ENCODE results near the gene PIEZO1.

The PIEZO1 gene

GRCh38 chr16:88740727-88741055 is 44.3 kb downstream of the PIEZO1 start:
- H3K4me1 ChIP-seq (ENCODE audit: control insufficient read depth, insufficient read depth, low read length): peaks cover 9% of the 10 kb centered on the region
- no peak overlapping the region for H3K4me3 ChIP-seq (ENCODE audit: low read length)
- H3K27ac ChIP-seq (ENCODE audit: low read depth, low read length): no peak overlapping the region
- no peak overlapping the region for H3K9ac ChIP-seq (ENCODE audit: low read length)
- no peaks in the 10 kb centered on the region for H3K27me3 ChIP-seq (ENCODE audit: control insufficient read depth, insufficient read depth, low read length)
- peaks cover 12% of the 10 kb centered on the region for H3K36me3 ChIP-seq (ENCODE audit: control insufficient read depth, insufficient read depth, low read length)

GRCh38 chr16:88739977-88740726 is 44.9 kb downstream of the PIEZO1 start:
- Histone ChIP-seq H3K36me3 (ENCODE audit: control insufficient read depth, insufficient read depth, low read length) (peaks cover 17% of the 10 kb centered on the region), H3K4me1 (ENCODE audit: control insufficient read depth, insufficient read depth, low read length) (peaks cover 9% of the 10 kb centered on the region), H3K27me3 (ENCODE audit: control insufficient read depth, insufficient read depth, low read length) (no peaks in the 10 kb centered on the region), H3K9ac (ENCODE audit: low read length) (no peak overlapping the region), H3K27ac (ENCODE audit: low read depth, low read length) (no peak overlapping the region), H3K4me3 (ENCODE audit: low read length) (no peak overlapping the region)

GRCh38 chr16:88739139-88739976 is 45.7 kb downstream of the PIEZO1 start:
- H3K27me3 ChIP-seq (ENCODE audit: control insufficient read depth, insufficient read depth, low read length): no peaks in the 10 kb centered on the region
- H3K4me3 ChIP-seq (ENCODE audit: low read length): no peak overlapping the region
- no peak overlapping the region for H3K9ac ChIP-seq (ENCODE audit: low read length)
- H3K4me1 ChIP-seq (ENCODE audit: control insufficient read depth, insufficient read depth, low read length): peaks cover 8% of the 10 kb centered on the region
- peaks cover 17% of the 10 kb centered on the region for H3K36me3 ChIP-seq (ENCODE audit: control insufficient read depth, insufficient read depth, low read length)
- no peak overlapping the region for H3K27ac ChIP-seq (ENCODE audit: low read depth, low read length)

- Histone ChIP-seq H3K9ac (ENCODE audit: low read length) (no peak overlapping the region), H3K36me3 (ENCODE audit: control insufficient read depth, insufficient read depth, low read length) (peaks cover 17% of the 10 kb centered on the region), H3K27ac (ENCODE audit: low read depth, low read length) (no peak overlapping the region)
These were observed 46.6 kb downstream of the PIEZO1 start for GRCh38 chr16:88738151-88739084.

GRCh38 chr16:88737298-88738150 is 47.5 kb downstream of the PIEZO1 start:
- no peaks in the 10 kb centered on the region for H3K27me3 ChIP-seq (ENCODE audit: control insufficient read depth, insufficient read depth, low read length)
- peak overlapping the region; percentile 14 for H3K27ac ChIP-seq (ENCODE audit: low read depth, low read length)
- H3K36me3 ChIP-seq (ENCODE audit: control insufficient read depth, insufficient read depth, low read length): peaks cover 17% of the 10 kb centered on the region
- peaks cover 3% of the 10 kb centered on the region for H3K4me1 ChIP-seq (ENCODE audit: control insufficient read depth, insufficient read depth, low read length)
- no peak overlapping the region for H3K9ac ChIP-seq (ENCODE audit: low read length)
- H3K4me3 ChIP-seq (ENCODE audit: low read length): no peak overlapping the region

More at GRCh38 chr16:88738151-88739084, 46.6 kb downstream of the PIEZO1 start:
- H3K4me1 ChIP-seq (ENCODE audit: control insufficient read depth, insufficient read depth, low read length): peaks cover 3% of the 10 kb centered on the region
- no peaks in the 10 kb centered on the region for H3K27me3 ChIP-seq (ENCODE audit: control insufficient read depth, insufficient read depth, low read length)
- no peak overlapping the region for H3K4me3 ChIP-seq (ENCODE audit: low read length)

GRCh38 chr16:88736496-88736895 is 48.5 kb downstream of the PIEZO1 start:
- Histone ChIP-seq H3K4me3 (ENCODE audit: low read length) (no peak overlapping the region), H3K4me1 (ENCODE audit: control insufficient read depth, insufficient read depth, low read length) (peaks cover 3% of the 10 kb centered on the region), H3K27ac (ENCODE audit: low read depth, low read length) (no peak overlapping the region), H3K36me3 (ENCODE audit: control insufficient read depth, insufficient read depth, low read length) (peaks cover 18% of the 10 kb centered on the region), H3K9ac (ENCODE audit: low read length) (no peak overlapping the region), H3K27me3 (ENCODE audit: control insufficient read depth, insufficient read depth, low read length) (no peaks in the 10 kb centered on the region)

GRCh38 chr16:88736088-88736487 is 48.9 kb downstream of the PIEZO1 start:
- Histone ChIP-seq H3K36me3 (ENCODE audit: control insufficient read depth, insufficient read depth, low read length) (peaks cover 19% of the 10 kb centered on the region), H3K27ac (ENCODE audit: low read depth, low read length) (no peak overlapping the region), H3K9ac (ENCODE audit: low read length) (no peak overlapping the region), H3K4me3 (ENCODE audit: low read length) (no peak overlapping the region), H3K27me3 (ENCODE audit: control insufficient read depth, insufficient read depth, low read length) (no peaks in the 10 kb centered on the region), H3K4me1 (ENCODE audit: control insufficient read depth, insufficient read depth, low read length) (peaks cover 3% of the 10 kb centered on the region)

GRCh38 chr16:88735616-88736015 is 49.4 kb downstream of the PIEZO1 start:
- H3K9ac ChIP-seq (ENCODE audit: low read length): no peak overlapping the region
- no peak overlapping the region for H3K27ac ChIP-seq (ENCODE audit: low read depth, low read length)
- peaks cover 19% of the 10 kb centered on the region for H3K36me3 ChIP-seq (ENCODE audit: control insufficient read depth, insufficient read depth, low read length)
- H3K27me3 ChIP-seq (ENCODE audit: control insufficient read depth, insufficient read depth, low read length): no peaks in the 10 kb centered on the region
- H3K4me1 ChIP-seq (ENCODE audit: control insufficient read depth, insufficient read depth, low read length): peaks cover 3% of the 10 kb centered on the region
- no peak overlapping the region for H3K4me3 ChIP-seq (ENCODE audit: low read length)

GRCh38 chr16:88735121-88735520 is 49.9 kb downstream of the PIEZO1 start:
- H3K9ac ChIP-seq (ENCODE audit: low read length): no peak overlapping the region
- H3K36me3 ChIP-seq (ENCODE audit: control insufficient read depth, insufficient read depth, low read length): peaks cover 16% of the 10 kb centered on the region
- H3K27ac ChIP-seq (ENCODE audit: low read depth, low read length): no peak overlapping the region
- H3K4me1 ChIP-seq (ENCODE audit: control insufficient read depth, insufficient read depth, low read length): peaks cover 3% of the 10 kb centered on the region
- no peak overlapping the region for H3K4me3 ChIP-seq (ENCODE audit: low read length)
- no peaks in the 10 kb centered on the region for H3K27me3 ChIP-seq (ENCODE audit: control insufficient read depth, insufficient read depth, low read length)

GRCh38 chr16:88734361-88734728 is 50.7 kb downstream of the PIEZO1 start:
- H3K4me3 ChIP-seq (ENCODE audit: low read length): no peak overlapping the region
- H3K36me3 ChIP-seq (ENCODE audit: control insufficient read depth, insufficient read depth, low read length): peaks cover 19% of the 10 kb centered on the region
- H3K9ac ChIP-seq (ENCODE audit: low read length): no peak overlapping the region
- no peaks in the 10 kb centered on the region for H3K27me3 ChIP-seq (ENCODE audit: control insufficient read depth, insufficient read depth, low read length)
- H3K27ac ChIP-seq (ENCODE audit: low read depth, low read length): no peak overlapping the region
- peaks cover 3% of the 10 kb centered on the region for H3K4me1 ChIP-seq (ENCODE audit: control insufficient read depth, insufficient read depth, low read length)

GRCh38 chr16:88733630-88734360 is 51.2 kb downstream of the PIEZO1 start:
- Histone ChIP-seq H3K36me3 (ENCODE audit: control insufficient read depth, insufficient read depth, low read length) (peaks cover 19% of the 10 kb centered on the region), H3K4me3 (ENCODE audit: low read length) (no peak overlapping the region), H3K27me3 (ENCODE audit: control insufficient read depth, insufficient read depth, low read length) (no peaks in the 10 kb centered on the region), H3K4me1 (ENCODE audit: control insufficient read depth, insufficient read depth, low read length) (peaks cover 3% of the 10 kb centered on the region), H3K27ac (ENCODE audit: low read depth, low read length) (no peak overlapping the region), H3K9ac (ENCODE audit: low read length) (no peak overlapping the region)

Measured in rectal smooth muscle tissue (tissue), 1 donor.